ENCODE measurements around the gene TMCC3. TPM values are rescaled to one million over a fixed set of nuclear protein-coding genes. Genes with fewer than 3 reads are reported as not detected.

TMCC3 gene
- total RNA-seq, 1 experiment from 2014 or later: 19.9 TPM

DNA sequence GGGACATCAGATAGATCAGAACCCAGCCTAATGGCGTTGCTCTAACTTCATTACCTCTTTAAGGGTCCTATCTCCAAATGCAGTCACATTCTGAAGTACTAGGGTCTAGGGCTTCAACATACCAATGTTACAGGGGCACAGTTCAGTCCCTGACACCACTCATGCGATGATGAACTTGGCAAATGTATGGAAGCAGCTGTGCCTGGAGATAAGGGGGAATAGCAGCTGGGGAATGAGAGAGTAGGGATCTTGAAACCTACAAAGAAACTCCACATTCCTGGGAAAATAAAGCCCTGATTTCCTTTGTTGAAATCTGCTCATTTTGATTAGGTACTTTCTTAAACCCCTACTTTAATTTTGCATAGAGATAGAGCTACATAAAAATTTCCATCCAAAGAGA, 20.5 kb upstream of the TMCC3 start:
- TF ChIP-seq EZH2 (IDR thresholded peaks at IDR 0.05; ENCODE audit: low read depth): no peak
- TF ChIP-seq, protein P1, sequence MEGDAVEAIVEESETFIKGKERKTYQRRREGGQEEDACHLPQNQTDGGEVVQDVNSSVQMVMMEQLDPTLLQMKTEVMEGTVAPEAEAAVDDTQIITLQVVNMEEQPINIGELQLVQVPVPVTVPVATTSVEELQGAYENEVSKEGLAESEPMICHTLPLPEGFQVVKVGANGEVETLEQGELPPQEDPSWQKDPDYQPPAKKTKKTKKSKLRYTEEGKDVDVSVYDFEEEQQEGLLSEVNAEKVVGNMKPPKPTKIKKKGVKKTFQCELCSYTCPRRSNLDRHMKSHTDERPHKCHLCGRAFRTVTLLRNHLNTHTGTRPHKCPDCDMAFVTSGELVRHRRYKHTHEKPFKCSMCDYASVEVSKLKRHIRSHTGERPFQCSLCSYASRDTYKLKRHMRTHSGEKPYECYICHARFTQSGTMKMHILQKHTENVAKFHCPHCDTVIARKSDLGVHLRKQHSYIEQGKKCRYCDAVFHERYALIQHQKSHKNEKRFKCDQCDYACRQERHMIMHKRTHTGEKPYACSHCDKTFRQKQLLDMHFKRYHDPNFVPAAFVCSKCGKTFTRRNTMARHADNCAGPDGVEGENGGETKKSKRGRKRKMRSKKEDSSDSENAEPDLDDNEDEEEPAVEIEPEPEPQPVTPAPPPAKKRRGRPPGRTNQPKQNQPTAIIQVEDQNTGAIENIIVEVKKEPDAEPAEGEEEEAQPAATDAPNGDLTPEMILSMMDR (conservative IDR thresholded peaks at IDR 0.05): no peak
- ChIA-PET CTCF (no interaction called here), POLR2A (ENCODE audit: unreplicated experiment) (no interaction called here)
- intact Hi-C loops (cut with micrococcal nuclease; ENCODE audit: unreplicated experiment): loop anchor here (1.0 kb wide), 1 partner anchor 15 kb away; no protein-coding TSS in a partner anchor
- Histone ChIP-seq H3K4me2 (no peak overlapping the region), H3K9me2 (ENCODE audit: insufficient read depth) (no peaks in the 10 kb centered on the region), H3K27ac (no peak overlapping the region), H3K4me3 (no peak overlapping the region), H3K36me3 (ENCODE audit: low read depth) (no peaks in the 10 kb centered on the region), H3K9me3 (ENCODE audit: insufficient read depth, low read depth) (no peaks in the 10 kb centered on the region), H3K4me1 (replicated peaks; ENCODE audit: insufficient read depth) (0 out of 2 replicates have a peak, but pooled peaks cover 4% of the 10 kb centered on the region), H3K79me2 (ENCODE audit: low read depth) (no peaks in the 10 kb centered on the region), H2AFZ (no peak overlapping the region), H3K27me3 (ENCODE audit: insufficient read depth, low read depth) (no peaks in the 10 kb centered on the region), H3F3A (ENCODE audit: insufficient read depth, low read depth) (no peaks in the 10 kb centered on the region), H4K20me1 (ENCODE audit: insufficient read depth) (no peaks in the 10 kb centered on the region)
- DNase-seq: no peak
- BruUV-seq (replicated peaks): no TSS peak

DNA sequence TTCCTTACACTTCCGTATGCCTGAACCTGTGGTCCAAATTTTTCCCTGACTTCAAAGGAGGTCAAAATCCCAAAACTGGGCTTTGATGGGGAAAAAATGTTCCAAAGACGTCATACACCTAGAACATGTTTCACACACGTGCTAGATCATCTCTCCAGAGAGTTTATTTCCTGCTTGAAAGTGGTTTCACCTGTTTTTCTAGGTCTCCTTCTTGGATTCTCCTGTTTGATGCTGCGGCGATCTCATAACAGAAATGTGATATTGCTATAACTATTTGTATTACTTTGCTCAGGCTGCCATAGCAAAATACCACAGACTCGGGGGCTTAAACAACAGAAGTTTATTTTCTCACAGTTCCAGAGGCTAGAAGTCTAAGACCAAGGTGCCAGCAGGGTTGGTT, 19.7 kb upstream of the TMCC3 start:
- no peaks in the 10 kb centered on the region for H3F3A ChIP-seq (ENCODE audit: insufficient read depth, low read depth)
- 0 out of 2 replicates have a peak, but pooled peaks cover 4% of the 10 kb centered on the region for H3K4me1 ChIP-seq (replicated peaks; ENCODE audit: insufficient read depth)
- DNase-seq: peak; percentile 16 to 67
- H3K9me3 ChIP-seq (ENCODE audit: insufficient read depth, low read depth): no peaks in the 10 kb centered on the region
- intact Hi-C loops (cut with micrococcal nuclease; ENCODE audit: unreplicated experiment): loop anchor here (1.0 kb wide), 1 partner anchor 14 kb away; no protein-coding TSS in a partner anchor
- no peaks in the 10 kb centered on the region for H4K20me1 ChIP-seq (ENCODE audit: insufficient read depth)
- BruUV-seq (replicated peaks): no TSS peak
- TF ChIP-seq EZH2 (IDR thresholded peaks at IDR 0.05; ENCODE audit: low read depth): no peak
- TF ChIP-seq, protein P1 (conservative IDR thresholded peaks at IDR 0.05): no peak
- no peak overlapping the region for H3K4me3 ChIP-seq
- H3K4me2 ChIP-seq: no peak overlapping the region
- no peak overlapping the region for H2AFZ ChIP-seq
- H3K36me3 ChIP-seq (ENCODE audit: low read depth): no peaks in the 10 kb centered on the region
- ChIA-PET CTCF (no interaction called here), POLR2A (ENCODE audit: unreplicated experiment) (interaction anchor here (0.6 kb wide), 1 partner anchor 535 kb away, joined by 6 read pairs; no protein-coding TSS in a partner anchor)
- H3K27ac ChIP-seq: no peak overlapping the region
- H3K79me2 ChIP-seq (ENCODE audit: low read depth): no peaks in the 10 kb centered on the region
- H3K27me3 ChIP-seq (ENCODE audit: insufficient read depth, low read depth): no peaks in the 10 kb centered on the region
- no peaks in the 10 kb centered on the region for H3K9me2 ChIP-seq (ENCODE audit: insufficient read depth)

DNA sequence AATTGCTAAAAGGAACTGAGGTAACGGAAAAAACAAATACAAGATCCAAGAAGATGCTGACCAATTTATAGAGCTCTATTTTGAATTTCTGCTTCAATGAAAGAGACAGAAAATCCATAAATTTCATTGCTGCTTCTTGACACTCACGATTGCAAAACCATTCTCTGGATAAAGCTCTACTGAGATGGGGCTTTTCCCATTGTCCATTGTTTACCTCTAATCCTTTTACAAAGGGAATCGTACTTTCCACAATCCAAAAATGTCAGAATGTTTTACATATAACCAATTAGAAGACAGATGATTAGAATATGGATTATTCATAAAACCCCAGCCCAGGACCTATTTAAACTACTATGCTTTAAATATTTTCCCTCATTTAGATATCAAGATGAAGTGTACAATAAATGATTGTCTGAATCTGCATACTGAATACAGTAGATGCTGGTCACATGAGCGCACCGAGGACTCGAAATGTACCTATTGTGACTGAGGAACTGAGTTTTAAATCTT, 16.7 kb upstream of the TMCC3 start:
- no peak overlapping the region for H3K4me2 ChIP-seq
- intact Hi-C loops (cut with micrococcal nuclease; ENCODE audit: unreplicated experiment): no loop called here
- 0 out of 2 replicates have a peak, but pooled peaks cover 4% of the 10 kb centered on the region for H3K4me1 ChIP-seq (replicated peaks; ENCODE audit: insufficient read depth)
- no peak overlapping the region for H3K4me3 ChIP-seq
- BruUV-seq (replicated peaks): no TSS peak
- no peaks in the 10 kb centered on the region for H4K20me1 ChIP-seq (ENCODE audit: insufficient read depth)
- no peaks in the 10 kb centered on the region for H3K27me3 ChIP-seq (ENCODE audit: insufficient read depth, low read depth)
- no peaks in the 10 kb centered on the region for H3K36me3 ChIP-seq (ENCODE audit: low read depth)
- H3K27ac ChIP-seq: no peak overlapping the region
- CTCF ChIA-PET: interaction anchor here (0.5 kb wide), 1 partner anchor 368 kb away, joined by 3 read pairs; no protein-coding TSS in a partner anchor
- H3K9me3 ChIP-seq (ENCODE audit: insufficient read depth, low read depth): no peaks in the 10 kb centered on the region
- TF ChIP-seq, protein P1 (conservative IDR thresholded peaks at IDR 0.05): no peak
- TF ChIP-seq EZH2 (IDR thresholded peaks at IDR 0.05; ENCODE audit: low read depth): no peak
- H3F3A ChIP-seq (ENCODE audit: insufficient read depth, low read depth): no peaks in the 10 kb centered on the region
- H3K79me2 ChIP-seq (ENCODE audit: low read depth): no peaks in the 10 kb centered on the region
- no peak overlapping the region for H2AFZ ChIP-seq
- DNase-seq: no peak
- POLR2A ChIA-PET (ENCODE audit: unreplicated experiment): no interaction called here
- H3K9me2 ChIP-seq (ENCODE audit: insufficient read depth): no peaks in the 10 kb centered on the region
